Testis (tissue), 3 donors: ENCODE measurements around the gene TCERG1L. TPM values are rescaled to one million over a fixed set of nuclear protein-coding genes. Genes with fewer than 3 reads are reported as not detected.
"Not testable (repeated sequence)": the region's sequence is repeated elsewhere in the genome, so short reads cannot be mapped to it uniquely, and the experiment has no call there.

Source experiments
- DNase-seq: peaks from one replicate; pipeline ENCODE4 v3.0.0-alpha.2; 2019
- H3K27ac ChIP-seq, 2 donors: fragments of 200-600 bp; sonication (generic); one replicate each; pipeline ENCODE4 v1.5.1; 2019
- H3K27me3 ChIP-seq: fragments of 200-600 bp; sonication (generic); one replicate; pipeline ENCODE4 v1.5.1; 2019
- H3K36me3 ChIP-seq: fragments of 200-600 bp; sonication (generic); one replicate; pipeline ENCODE4 v1.5.1; 2017; ENCODE audit warnings: low read depth; ENCODE audit errors: missing control alignments
- H3K4me1 ChIP-seq: fragments of 200-600 bp; sonication (generic); one replicate; pipeline ENCODE4 v1.5.1; 2019
- H3K4me3 ChIP-seq, 2 donors: fragments of 200-600 bp; sonication (generic); one replicate each; pipeline ENCODE4 v1.5.1; 2017 to 2019
- H3K9me3 ChIP-seq: fragments of 200-600 bp; sonication (generic); one replicate; pipeline ENCODE4 v1.5.1; 2017
- CTCF ChIP-seq, 3 experiments: fragments of 450-650 bp in 2 of 3; fragments of 200-600 bp in 1 of 3; sonication (generic) in 1 of 3; IDR thresholded peaks; one replicate each; pipeline ENCODE4 v1.5.1; 2016 to 2019; ENCODE audit warnings: antibody characterized with exemption in 3 of 3, mild to moderate bottlenecking in 2 of 3, moderate library complexity in 1 of 3
- POLR2A ChIP-seq: fragments of 450-650 bp; IDR thresholded peaks from one replicate; pipeline ENCODE4 v1.6.1; 2017; ENCODE audit warnings: antibody characterized with exemption, mild to moderate bottlenecking, moderate library complexity
- WGBS, 2 donors: methylation state at CpG; one replicate each; pipeline ENCODE4 v1.1.5; 2018; 5-methylcytosine and 5-hydroxymethylcytosine counted together
- intact Hi-C: fragments of 100-400 bp; cut with DNase I; formaldehyde crosslinking; loops from one replicate; pipeline ENCODE4 v1.15.1; 2023; ENCODE audit warnings: low total_unique reads
- polyA plus RNA-seq: library from polyadenylated mRNA; stranded (reverse); fragments of 350-450 nt; fragmentation: Illumina TruSeq; extraction: RNeasy Lipid Tissue Mini Kit (QIAGEN cat#74804); gene quantifications from one replicate; pipeline ENCODE4 v1.2.3, GENCODE V29; 2014; ENCODE audit warnings: low read depth, low replicate concordance; ENCODE audit not compliant: insufficient read depth
- total RNA-seq, 2 donors: library from RNA; depleted of rRNA; stranded (reverse); fragments of >200 nt; gene quantifications; one replicate each; pipeline ENCODE4 v1.2.3, GENCODE V29; 2016

TCERG1L gene
- total and polyA plus RNA-seq, 3 donors from 2014 or later: 3.0 to 8.3 (median 7.7) TPM

DNA sequence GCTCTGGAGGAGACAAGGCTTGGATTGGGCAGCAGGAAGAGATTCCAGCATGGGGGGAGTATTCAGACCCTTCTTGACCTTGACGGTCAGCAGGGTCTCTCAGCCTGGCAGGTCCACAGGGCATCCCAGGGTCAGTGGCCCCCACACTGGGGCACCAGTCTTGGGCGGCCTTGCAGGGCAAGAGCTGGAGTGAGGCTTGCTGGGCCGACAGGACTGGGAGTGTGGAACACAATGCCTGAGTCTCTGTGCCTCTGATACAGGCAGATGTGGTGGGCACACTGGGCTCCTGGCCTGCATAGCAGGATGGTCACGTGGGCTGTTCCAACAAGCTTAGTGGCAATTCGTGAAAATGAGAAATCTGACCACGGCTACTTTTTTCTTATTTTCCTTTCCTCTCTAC lies 229.7 kb downstream of the TCERG1L start:
- Histone ChIP-seq H3K4me1 (peaks cover 28% of the 10 kb centered on the region), H3K36me3 (no peaks in the 10 kb centered on the region), H3K9me3 (no peaks in the 10 kb centered on the region), H3K4me3 (no peak overlapping the region), H3K27ac (no peak overlapping the region), H3K27me3 (no peaks in the 10 kb centered on the region)
- no peak for DNase-seq
- TF ChIP-seq POLR2A (no peak), CTCF (IDR thresholded peaks at IDR 0.05) (no peak)
- intact Hi-C loops: no loop called here
- WGBS, 2 donors: 32 to 59% methylated on average over 6 of the region's 6 CpGs

DNA sequence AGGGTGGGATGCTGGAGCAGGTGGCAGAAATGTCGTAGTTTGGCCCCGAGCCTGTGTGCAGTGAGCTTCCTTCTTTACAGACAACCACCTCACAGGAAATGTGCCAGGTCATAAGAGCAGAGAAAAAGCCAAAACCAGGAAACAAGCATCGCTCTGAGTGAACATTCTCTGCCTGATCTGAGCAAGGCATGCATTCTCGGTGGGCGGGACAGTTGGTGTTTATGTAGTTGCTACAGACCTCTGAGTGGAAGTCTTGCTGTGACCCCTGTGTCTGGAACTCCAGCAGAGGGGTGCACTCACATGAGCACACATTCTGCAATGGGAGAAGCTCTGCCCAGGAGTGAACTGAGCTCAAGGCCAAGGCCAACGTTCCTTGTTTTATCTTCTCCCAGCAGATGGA lies 230.1 kb downstream of the TCERG1L start:
- H3K9me3 ChIP-seq: no peaks in the 10 kb centered on the region
- H3K27me3 ChIP-seq: no peaks in the 10 kb centered on the region
- TF ChIP-seq CTCF (IDR thresholded peaks at IDR 0.05) (no peak), POLR2A (no peak)
- 23 to 33% methylated on average over 5 to 6 of the region's 6 CpGs for WGBS, 2 donors
- intact Hi-C loops: no loop called here
- H3K27ac ChIP-seq: no peak overlapping the region
- H3K36me3 ChIP-seq: no peaks in the 10 kb centered on the region
- H3K4me1 ChIP-seq: peaks cover 28% of the 10 kb centered on the region
- H3K4me3 ChIP-seq: no peak overlapping the region
- DNase-seq: peak; percentile 82

- Histone ChIP-seq H3K4me1 (peaks cover 28% of the 10 kb centered on the region), H3K27me3 (no peaks in the 10 kb centered on the region), H3K27ac (no peak overlapping the region), H3K9me3 (no peaks in the 10 kb centered on the region), H3K36me3 (no peaks in the 10 kb centered on the region), H3K4me3 (no peak overlapping the region)
- DNase-seq: no peak
- intact Hi-C loops: no loop called here
- WGBS, 2 donors: 72% methylated on average over 6 of the region's 6 CpGs
- TF ChIP-seq CTCF (IDR thresholded peaks at IDR 0.05) (no peak), POLR2A (no peak)
Measured at GRCh38 chr10:131080571-131080970, 230.9 kb downstream of the TCERG1L start.

GRCh38 chr10:131079314-131079713 lies 232.2 kb downstream of the TCERG1L start:
- Histone ChIP-seq H3K36me3 (no peaks in the 10 kb centered on the region), H3K4me3 (no peak overlapping the region), H3K27me3 (no peaks in the 10 kb centered on the region), H3K9me3 (no peaks in the 10 kb centered on the region), H3K27ac (no peak overlapping the region), H3K4me1 (peaks cover 28% of the 10 kb centered on the region)
- intact Hi-C loops: no loop called here
- TF ChIP-seq POLR2A (no peak), CTCF (IDR thresholded peaks at IDR 0.05) (no peak)
- 97% methylated on average over 7 to 8 of the region's 8 CpGs for WGBS, 2 donors
- DNase-seq: no peak

- H3K27me3 ChIP-seq, H3K4me3 ChIP-seq, H3K9me3 ChIP-seq, intact Hi-C loops, H3K27ac ChIP-seq, H3K36me3 ChIP-seq: not testable (repeated sequence)
- DNase-seq: peak; percentile 9
- WGBS, 2 donors: 90 to 99% methylated on average over 8 to 19 of the region's 19 CpGs
- H3K4me1 ChIP-seq: peaks cover 28% of the 10 kb centered on the region
Measured at GRCh38 chr10:131078882-131079280, 232.6 kb downstream of the TCERG1L start.
